Measurements from ENCODE around the gene NRXN3. TPM values are rescaled to one million over a fixed set of nuclear protein-coding genes. Genes with fewer than 3 reads are reported as not detected.

NRXN3 gene
- total and polyA plus RNA-seq, 2 experiments from 2014 or later: 1.0 to 1.8 TPM

DNA sequence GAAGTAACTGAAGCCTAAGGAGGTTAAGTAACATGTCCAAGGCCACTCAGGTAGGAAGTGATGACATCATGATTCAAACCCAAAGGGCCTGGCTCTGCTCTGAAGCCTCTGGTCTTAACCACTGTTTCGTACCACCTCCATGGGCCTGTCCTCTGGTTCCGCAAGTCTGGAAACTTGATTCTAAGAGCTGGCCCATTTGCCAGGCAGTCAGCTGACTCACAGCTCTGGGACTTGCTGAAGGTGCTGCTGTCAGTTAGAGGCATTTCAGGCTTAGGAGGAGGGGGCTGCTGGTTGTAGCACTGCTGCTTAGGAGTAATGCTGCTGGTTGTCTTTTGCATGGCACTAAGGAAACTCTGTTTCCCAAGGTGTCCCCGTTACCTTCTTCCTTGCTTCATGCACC is 7.9 kb downstream of the NRXN3 start:
- H3K9me2 ChIP-seq (ENCODE audit: insufficient read depth): no peaks in the 10 kb centered on the region
- H3K4me1 ChIP-seq (ENCODE audit: insufficient read depth): no peaks in the 10 kb centered on the region
- H3K79me2 ChIP-seq (replicated peaks; ENCODE audit: insufficient read depth): no peaks in the 10 kb centered on the region
- H3K27me3 Mint-ChIP-seq (ENCODE audit: insufficient read depth, low read depth, poor library complexity): peaks cover 4% of the 10 kb centered on the region
- no peaks in the 10 kb centered on the region for H3K27me3 ChIP-seq (ENCODE audit: insufficient read depth)
- no peaks in the 10 kb centered on the region for H3K9me3 Mint-ChIP-seq
- DNase-seq (ENCODE audit: low spot score): no peak
- H3K27ac ChIP-seq (ENCODE audit: low read depth): no peak overlapping the region
- H3K4me2 ChIP-seq: no peak overlapping the region
- H3K36me3 ChIP-seq (ENCODE audit: insufficient read depth): no peaks in the 10 kb centered on the region
- no peak overlapping the region for H3K4me3 ChIP-seq
- H3K4me3 Mint-ChIP-seq: no peak overlapping the region
- H3F3A ChIP-seq (replicated peaks; ENCODE audit: low read depth): no peaks in the 10 kb centered on the region
- no peak overlapping the region for H3K27ac Mint-ChIP-seq
- H4K20me1 ChIP-seq (replicated peaks; ENCODE audit: insufficient read depth): no peaks in the 10 kb centered on the region
- no peak overlapping the region for H2AFZ ChIP-seq
- H3K36me3 Mint-ChIP-seq (ENCODE audit: low read depth): no peaks in the 10 kb centered on the region
- no peak for TF ChIP-seq NANOG (IDR thresholded peaks at IDR 0.05; ENCODE audit: borderline replicate concordance)
- TF ChIP-seq STAT1 (IDR thresholded peaks at IDR 0.05; ENCODE audit: unreplicated experiment): no peak
- no peak for TF ChIP-seq EZH2 (IDR thresholded peaks at IDR 0.05; ENCODE audit: low read depth, unreplicated experiment)
- no peak for TF ChIP-seq EZH2phosphoT487 (IDR thresholded peaks at IDR 0.05; ENCODE audit: unreplicated experiment)
- TF ChIP-seq CREB1 (CRISPR knock-in tag; IDR thresholded peaks at IDR 0.05; ENCODE audit: low read depth): no peak
- no peak for TF ChIP-seq ZNF114 (CRISPR knock-in tag; IDR thresholded peaks at IDR 0.05)
- TF ChIP-seq JUNB (IDR thresholded peaks at IDR 0.05; ENCODE audit: unreplicated experiment): no peak
- TF ChIP-seq, protein P1, sequence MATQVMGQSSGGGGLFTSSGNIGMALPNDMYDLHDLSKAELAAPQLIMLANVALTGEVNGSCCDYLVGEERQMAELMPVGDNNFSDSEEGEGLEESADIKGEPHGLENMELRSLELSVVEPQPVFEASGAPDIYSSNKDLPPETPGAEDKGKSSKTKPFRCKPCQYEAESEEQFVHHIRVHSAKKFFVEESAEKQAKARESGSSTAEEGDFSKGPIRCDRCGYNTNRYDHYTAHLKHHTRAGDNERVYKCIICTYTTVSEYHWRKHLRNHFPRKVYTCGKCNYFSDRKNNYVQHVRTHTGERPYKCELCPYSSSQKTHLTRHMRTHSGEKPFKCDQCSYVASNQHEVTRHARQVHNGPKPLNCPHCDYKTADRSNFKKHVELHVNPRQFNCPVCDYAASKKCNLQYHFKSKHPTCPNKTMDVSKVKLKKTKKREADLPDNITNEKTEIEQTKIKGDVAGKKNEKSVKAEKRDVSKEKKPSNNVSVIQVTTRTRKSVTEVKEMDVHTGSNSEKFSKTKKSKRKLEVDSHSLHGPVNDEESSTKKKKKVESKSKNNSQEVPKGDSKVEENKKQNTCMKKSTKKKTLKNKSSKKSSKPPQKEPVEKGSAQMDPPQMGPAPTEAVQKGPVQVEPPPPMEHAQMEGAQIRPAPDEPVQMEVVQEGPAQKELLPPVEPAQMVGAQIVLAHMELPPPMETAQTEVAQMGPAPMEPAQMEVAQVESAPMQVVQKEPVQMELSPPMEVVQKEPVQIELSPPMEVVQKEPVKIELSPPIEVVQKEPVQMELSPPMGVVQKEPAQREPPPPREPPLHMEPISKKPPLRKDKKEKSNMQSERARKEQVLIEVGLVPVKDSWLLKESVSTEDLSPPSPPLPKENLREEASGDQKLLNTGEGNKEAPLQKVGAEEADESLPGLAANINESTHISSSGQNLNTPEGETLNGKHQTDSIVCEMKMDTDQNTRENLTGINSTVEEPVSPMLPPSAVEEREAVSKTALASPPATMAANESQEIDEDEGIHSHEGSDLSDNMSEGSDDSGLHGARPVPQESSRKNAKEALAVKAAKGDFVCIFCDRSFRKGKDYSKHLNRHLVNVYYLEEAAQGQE (IDR thresholded peaks at IDR 0.05; ENCODE audit: unreplicated experiment): no peak
- no peak for TF ChIP-seq CTCF (conservative IDR thresholded peaks at IDR 0.05; ENCODE audit: low read depth in 2 of 2)
- no peak for TF ChIP-seq ZNF462 (CRISPR knock-in tag; IDR thresholded peaks at IDR 0.05)
- TF ChIP-seq, protein P2, sequence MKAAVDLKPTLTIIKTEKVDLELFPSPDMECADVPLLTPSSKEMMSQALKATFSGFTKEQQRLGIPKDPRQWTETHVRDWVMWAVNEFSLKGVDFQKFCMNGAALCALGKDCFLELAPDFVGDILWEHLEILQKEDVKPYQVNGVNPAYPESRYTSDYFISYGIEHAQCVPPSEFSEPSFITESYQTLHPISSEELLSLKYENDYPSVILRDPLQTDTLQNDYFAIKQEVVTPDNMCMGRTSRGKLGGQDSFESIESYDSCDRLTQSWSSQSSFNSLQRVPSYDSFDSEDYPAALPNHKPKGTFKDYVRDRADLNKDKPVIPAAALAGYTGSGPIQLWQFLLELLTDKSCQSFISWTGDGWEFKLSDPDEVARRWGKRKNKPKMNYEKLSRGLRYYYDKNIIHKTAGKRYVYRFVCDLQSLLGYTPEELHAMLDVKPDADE (IDR thresholded peaks at IDR 0.05): no peak
- no peak for TF ChIP-seq POLR2AphosphoS5 (IDR thresholded peaks at IDR 0.05; ENCODE audit: low read depth)
- TF ChIP-seq ZNF331 (CRISPR knock-in tag; IDR thresholded peaks at IDR 0.05; ENCODE audit: low read depth): no peak
- H3K4me1 Mint-ChIP-seq: no peaks in the 10 kb centered on the region
- ATAC-seq: no peak

All from GM23338 (cell line).